Fibroblast of pulmonary artery (primary cell): Measurements from ENCODE around the gene GRB14.
"Not testable (repeated sequence)": the region's sequence is repeated elsewhere in the genome, so short reads cannot be mapped to it uniquely, and the experiment has no call there.

Experiments used
- DNase-seq: peaks from one replicate; pipeline ENCODE4 v3.0.0-alpha.2; 2010; ENCODE audit warnings: low read depth
- H3K4me3 ChIP-seq: replicated peaks from 2 replicates; pipeline ENCODE4 v1.5.1; 2011; ENCODE audit warnings: low read depth, mild to moderate bottlenecking, control low read depth, low read length, moderate library complexity
- TF ChIP-seq, protein P1 (sequence below): IDR thresholded peaks from 2 replicates; pipeline ENCODE4 v1.5.1; 2011; ENCODE audit warnings: mild to moderate bottlenecking, control low read depth, low read length, inconsistent platforms; ENCODE audit errors: missing control alignments

Gene GRB14

DNA sequence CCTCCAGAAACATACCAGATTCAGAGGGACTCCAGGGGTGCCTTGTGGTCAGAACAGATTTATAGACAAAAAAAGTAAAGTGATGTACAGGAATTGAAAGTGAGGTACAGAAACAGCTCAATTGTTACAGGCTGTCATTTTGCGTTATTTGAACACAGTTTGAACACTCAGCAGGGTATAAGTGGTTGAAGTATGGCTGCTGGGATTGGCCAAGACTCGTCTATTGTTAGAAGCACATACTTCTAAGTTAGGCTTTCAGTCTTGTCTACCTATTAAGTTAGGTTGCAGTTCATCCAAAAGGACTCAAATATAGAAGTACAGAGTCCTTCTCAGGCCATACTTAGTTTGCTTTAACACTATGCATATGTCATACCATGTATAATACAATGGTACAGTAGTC is 21.0 kb upstream of the GRB14 start:
- TF ChIP-seq, protein P1, sequence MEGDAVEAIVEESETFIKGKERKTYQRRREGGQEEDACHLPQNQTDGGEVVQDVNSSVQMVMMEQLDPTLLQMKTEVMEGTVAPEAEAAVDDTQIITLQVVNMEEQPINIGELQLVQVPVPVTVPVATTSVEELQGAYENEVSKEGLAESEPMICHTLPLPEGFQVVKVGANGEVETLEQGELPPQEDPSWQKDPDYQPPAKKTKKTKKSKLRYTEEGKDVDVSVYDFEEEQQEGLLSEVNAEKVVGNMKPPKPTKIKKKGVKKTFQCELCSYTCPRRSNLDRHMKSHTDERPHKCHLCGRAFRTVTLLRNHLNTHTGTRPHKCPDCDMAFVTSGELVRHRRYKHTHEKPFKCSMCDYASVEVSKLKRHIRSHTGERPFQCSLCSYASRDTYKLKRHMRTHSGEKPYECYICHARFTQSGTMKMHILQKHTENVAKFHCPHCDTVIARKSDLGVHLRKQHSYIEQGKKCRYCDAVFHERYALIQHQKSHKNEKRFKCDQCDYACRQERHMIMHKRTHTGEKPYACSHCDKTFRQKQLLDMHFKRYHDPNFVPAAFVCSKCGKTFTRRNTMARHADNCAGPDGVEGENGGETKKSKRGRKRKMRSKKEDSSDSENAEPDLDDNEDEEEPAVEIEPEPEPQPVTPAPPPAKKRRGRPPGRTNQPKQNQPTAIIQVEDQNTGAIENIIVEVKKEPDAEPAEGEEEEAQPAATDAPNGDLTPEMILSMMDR = no peak
- H3K4me3 ChIP-seq = no peak overlapping the region
- DNase-seq = no peak

DNA sequence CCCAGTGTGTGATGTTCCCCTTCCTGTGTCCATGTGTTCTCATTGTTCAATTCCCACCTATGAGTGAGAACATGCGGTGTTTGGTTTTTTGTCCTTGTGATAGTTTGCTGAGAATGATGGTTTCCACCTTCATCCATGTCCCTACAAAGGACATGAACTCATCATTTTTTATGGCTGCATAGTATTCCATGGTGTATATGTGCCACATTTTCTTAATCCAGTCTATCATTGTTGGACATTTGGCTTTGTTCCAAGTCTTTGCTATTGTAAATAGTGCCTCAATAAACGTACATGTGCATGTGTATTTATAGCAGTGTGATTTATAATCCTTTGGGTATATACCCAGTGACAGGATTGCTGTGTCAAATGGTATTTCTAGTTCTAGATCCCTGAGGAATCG is 7.0 kb upstream of the GRB14 start:
- not testable (repeated sequence) for DNase-seq, H3K4me3 ChIP-seq

DNA sequence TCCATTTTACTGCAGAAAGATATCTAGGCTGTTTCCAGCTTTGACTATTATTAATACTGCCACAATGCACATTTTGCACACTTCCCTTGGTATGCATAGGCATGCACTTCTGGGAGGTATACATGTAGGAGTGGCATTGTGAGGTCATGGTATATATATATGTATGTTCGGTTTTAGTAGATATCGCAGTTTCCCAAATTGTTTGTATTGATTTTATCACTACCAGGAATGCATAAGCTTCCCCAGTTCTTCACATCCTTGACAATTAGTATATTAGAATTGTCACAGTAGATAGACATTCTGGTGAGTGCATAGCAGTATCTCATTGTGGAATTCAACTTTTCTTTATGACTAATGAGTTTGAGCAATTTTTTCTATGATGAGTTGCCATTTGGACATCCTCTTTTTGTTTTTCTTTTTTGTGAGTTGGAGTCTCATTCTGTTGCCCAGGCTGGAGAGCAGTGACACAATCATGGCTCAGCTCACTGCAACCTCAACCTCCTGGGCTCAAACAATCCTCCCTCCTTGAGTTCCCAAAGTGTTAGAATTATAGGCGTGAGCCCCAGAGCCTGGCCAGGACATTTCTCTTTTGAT is 4.2 kb upstream of the GRB14 start:
- TF ChIP-seq, protein P1 = no peak
- no peak overlapping the region for H3K4me3 ChIP-seq
- peak; percentile 67 for DNase-seq

DNA sequence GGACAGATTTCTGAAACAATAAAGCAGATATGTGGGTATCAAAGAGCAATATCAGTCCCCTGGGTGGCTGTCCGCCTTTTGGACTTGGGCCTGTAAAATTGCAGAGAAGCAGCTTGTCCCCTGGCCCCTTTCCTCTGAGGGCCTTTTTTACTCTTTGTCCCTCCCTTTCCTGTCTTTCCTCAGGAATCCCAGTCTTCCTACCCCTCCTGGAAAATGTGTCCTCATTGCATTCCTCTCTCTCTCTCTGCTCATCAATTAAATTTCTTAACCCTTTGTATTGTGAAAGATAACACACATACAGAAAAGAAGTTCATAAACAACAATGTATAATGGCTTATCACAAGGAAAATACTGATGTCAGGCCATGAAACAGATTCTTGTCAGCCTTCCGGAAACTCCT is 3.0 kb upstream of the GRB14 start:
- H3K4me3 ChIP-seq = no peak overlapping the region
- TF ChIP-seq, protein P1 = no peak
- DNase-seq = peak; percentile 16

DNA sequence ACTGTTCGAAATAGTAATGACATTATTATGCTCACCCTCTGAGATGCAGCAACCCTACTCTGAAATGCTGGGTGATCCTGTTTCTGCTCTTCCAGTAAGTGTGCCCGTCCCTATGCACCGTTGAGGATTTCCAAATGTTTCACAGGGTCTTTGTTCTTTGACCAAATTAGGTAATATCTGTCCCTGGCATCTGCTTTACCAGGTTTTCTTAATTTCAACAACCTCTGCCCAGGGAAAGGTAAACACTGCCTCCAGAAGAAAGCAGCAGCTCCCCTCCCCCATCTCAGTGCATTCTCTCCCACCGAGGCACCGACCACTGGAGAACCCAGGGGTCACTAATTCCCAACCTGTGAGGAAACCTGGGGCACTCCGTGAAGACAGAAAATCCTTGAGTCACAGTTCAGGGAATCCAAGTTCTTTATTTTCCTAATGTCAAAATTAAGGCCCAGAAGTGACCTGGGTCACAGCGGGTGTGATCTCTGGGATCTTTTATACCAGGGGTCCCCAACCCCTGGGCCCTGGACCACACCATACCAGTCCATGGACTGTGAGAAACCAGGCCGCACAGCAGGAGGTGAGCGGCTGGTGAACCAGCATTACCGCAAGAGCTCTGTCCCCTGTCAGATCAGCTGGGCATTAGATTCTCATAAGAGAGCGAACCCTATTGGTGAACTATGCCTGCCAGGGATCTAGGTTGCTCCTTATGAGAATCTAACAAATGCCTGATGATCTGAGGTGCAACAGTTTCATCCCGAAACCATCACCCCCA is 1.2 kb upstream of the GRB14 start:
- H3K4me3 ChIP-seq = no peak overlapping the region
- TF ChIP-seq, protein P1 = no peak
- DNase-seq = no peak

DNA sequence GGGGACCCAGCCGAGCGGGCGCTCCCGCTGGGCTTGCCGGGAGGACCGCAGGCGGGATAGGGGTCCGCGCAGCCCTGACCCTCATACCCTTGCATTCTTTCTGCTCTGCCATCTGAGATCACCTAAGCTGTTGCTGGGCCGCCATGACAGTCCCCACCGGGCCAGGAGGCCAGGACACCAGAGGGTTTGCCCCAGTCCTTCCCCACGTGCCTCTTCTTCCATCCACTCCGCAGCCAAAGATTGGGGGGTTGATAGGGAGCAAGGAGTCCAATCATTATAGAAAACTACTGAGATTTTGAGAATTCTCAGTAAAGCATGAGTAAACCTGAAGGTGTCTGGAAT is 453 bp upstream of the GRB14 start:
- no peak for DNase-seq
- H3K4me3 ChIP-seq = peak overlapping the region; percentile 45
- TF ChIP-seq, protein P1 = no peak

DNA sequence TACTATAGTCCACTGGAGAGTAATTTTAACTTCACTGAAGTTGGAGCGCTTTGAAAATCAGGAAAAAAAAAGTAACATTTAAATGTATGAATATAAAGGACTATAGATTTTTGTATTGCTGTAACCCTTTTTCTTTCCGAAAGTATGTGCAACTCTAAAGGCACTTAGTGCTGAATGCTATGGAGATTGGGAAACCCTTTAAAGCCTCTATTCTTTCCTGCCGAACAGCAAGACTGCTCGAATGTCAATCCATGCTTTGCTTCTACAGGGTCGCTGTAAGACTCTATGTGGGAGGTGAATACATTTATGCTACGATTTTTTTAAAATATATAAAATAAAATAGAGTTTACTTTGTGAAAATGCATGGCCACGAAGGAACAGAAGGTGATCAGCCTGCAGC is 825 bp downstream of the GRB14 start:
- DNase-seq = peak; percentile 13
- H3K4me3 ChIP-seq = peak overlapping the region; percentile 55
- TF ChIP-seq, protein P1 = no peak
